ENCODE measurements around the gene CPA1.

Gene CPA1

GRCh38 chr7:130433301-130433700 is 53.0 kb downstream of the CPA1 start:
- H3K9me3 ChIP-seq (ENCODE audit: control insufficient read depth in 2 of 2, low read length in 2 of 2), result no peaks in the 10 kb centered on the region
- no peaks in the 10 kb centered on the region for H3K36me3 ChIP-seq (ENCODE audit: control insufficient read depth in 2 of 2, insufficient read depth in 2 of 2, low read length in 2 of 2)
- H3K27ac ChIP-seq (ENCODE audit: low read length), result no peak overlapping the region
- no peak overlapping the region for H3K9ac ChIP-seq (ENCODE audit: low read length in 2 of 2)
- H3K4me1 ChIP-seq (ENCODE audit: control insufficient read depth, insufficient read depth, low read length), result peaks cover 6% of the 10 kb centered on the region
- H3K4me3 ChIP-seq (ENCODE audit: low read length in 2 of 2), result no peak overlapping the region
- H3K27me3 ChIP-seq (ENCODE audit: control insufficient read depth in 1 of 2, insufficient read depth in 2 of 2, low read length in 2 of 2), result no peaks in the 10 kb centered on the region

GRCh38 chr7:130435311-130435854 is 55.1 kb downstream of the CPA1 start:
- no peaks in the 10 kb centered on the region for H3K36me3 ChIP-seq (ENCODE audit: control insufficient read depth in 2 of 2, insufficient read depth in 2 of 2, low read length in 2 of 2)
- H3K27ac ChIP-seq (ENCODE audit: low read length), result no peak overlapping the region
- no peaks in the 10 kb centered on the region for H3K9me3 ChIP-seq (ENCODE audit: control insufficient read depth in 2 of 2, low read length in 2 of 2)
- H3K9ac ChIP-seq (ENCODE audit: low read length in 2 of 2), result no peak overlapping the region
- peaks cover 2% of the 10 kb centered on the region for H3K4me1 ChIP-seq (ENCODE audit: control insufficient read depth, insufficient read depth, low read length)
- no peaks in the 10 kb centered on the region for H3K27me3 ChIP-seq (ENCODE audit: control insufficient read depth in 1 of 2, insufficient read depth in 2 of 2, low read length in 2 of 2)
- no peak overlapping the region for H3K4me3 ChIP-seq (ENCODE audit: low read length in 2 of 2)

- Histone ChIP-seq H3K9ac (ENCODE audit: low read length in 2 of 2) (no peak overlapping the region), H3K27ac (ENCODE audit: low read length) (no peak overlapping the region), H3K36me3 (ENCODE audit: control insufficient read depth in 2 of 2, insufficient read depth in 2 of 2, low read length in 2 of 2) (no peaks in the 10 kb centered on the region), H3K4me1 (ENCODE audit: control insufficient read depth, insufficient read depth, low read length) (peaks cover 2% of the 10 kb centered on the region), H3K9me3 (ENCODE audit: control insufficient read depth in 2 of 2, low read length in 2 of 2) (no peaks in the 10 kb centered on the region), H3K4me3 (ENCODE audit: low read length in 2 of 2) (no peak overlapping the region), H3K27me3 (ENCODE audit: control insufficient read depth in 1 of 2, insufficient read depth in 2 of 2, low read length in 2 of 2) (no peaks in the 10 kb centered on the region)
Observed at GRCh38 chr7:130436253-130436652, 56.0 kb downstream of the CPA1 start.

All from stomach smooth muscle (tissue), 2 donors.